HEK293 (cell line): ENCODE data around the gene WFS1.

Experiments used
- CTCF ChIA-PET: fragments of 350-600 bp; formaldehyde crosslinking; extraction: SDS; loops from one replicate; lab custom pipeline; 2021; ENCODE audit warnings: antibody characterized with exemption; lab: Yijun Ruan, JAX
- POLR2A ChIA-PET: fragments of 300-600 bp; formaldehyde crosslinking; extraction: SDS; loops from one replicate; lab custom pipeline; 2020; ENCODE audit warnings: antibody characterized with exemption, inconsistent platforms; lab: Yijun Ruan, JAX
- H3K27ac ChIP-seq: fragments of 200-500 bp; sonication (Bioruptor generic); 2 replicates; pipeline ENCODE4 v1.5.1; 2014; ENCODE audit warnings: low read depth, low read length, control low read depth, inconsistent platforms; ENCODE audit errors: extremely low read depth
- H3K36me3 ChIP-seq, 2 experiments: fragments of 200-500 bp in 1 of 2; sonication (Bioruptor generic) in 1 of 2; 1 replicate in 1 of 2; 2 replicates in 1 of 2; pipeline ENCODE4 v1.5.1; 2014 to 2017; ENCODE audit warnings: inconsistent platforms in 2 of 2, low read length in 2 of 2; ENCODE audit not compliant: control insufficient read depth in 2 of 2, insufficient read depth in 1 of 2
- H3K4me1 ChIP-seq: fragments of 200-500 bp; sonication (Bioruptor generic); 2 replicates; pipeline ENCODE4 v1.5.1; 2014; ENCODE audit warnings: mild to moderate bottlenecking, low read length, inconsistent platforms; ENCODE audit not compliant: control insufficient read depth, insufficient read depth
- H3K4me3 ChIP-seq: 2 replicates; pipeline ENCODE4 v1.5.1; 2011; ENCODE audit warnings: low read depth, mild to moderate bottlenecking, control low read depth, low read length, moderate library complexity
- H3K9me3 ChIP-seq: fragments of 200-500 bp; sonication (Bioruptor generic); 2 replicates; pipeline ENCODE4 v1.5.1; 2014; ENCODE audit warnings: low read depth, low read length, inconsistent platforms; ENCODE audit not compliant: control insufficient read depth, insufficient read depth
- GLIS2 ChIP-seq: fragments of 450-650 bp; formaldehyde crosslinking; IDR thresholded peaks from 2 replicates; pipeline ENCODE4 v1.5.1; 2016; ENCODE audit warnings: missing biosample characterization, missing genetic modification characterization
- MEIS1 ChIP-seq: sonication (generic); formaldehyde crosslinking; IDR thresholded peaks from 2 replicates; pipeline ENCODE4 v1.8.1; 2022; ENCODE audit warnings: missing genetic modification reagents, mild to moderate bottlenecking, borderline replicate concordance
- OSR2 ChIP-seq: fragments of 450-650 bp; formaldehyde crosslinking; IDR thresholded peaks from 2 replicates; pipeline ENCODE4 v1.5.1; 2016; ENCODE audit warnings: missing biosample characterization, missing genetic modification characterization
- REPIN1 ChIP-seq: fragments of 450-650 bp; formaldehyde crosslinking; IDR thresholded peaks from 2 replicates; pipeline ENCODE4 v1.5.1; 2017; ENCODE audit warnings: missing biosample characterization, missing genetic modification characterization, low read depth
- TRIM28 ChIP-seq: IDR thresholded peaks from 2 replicates; pipeline ENCODE4 v1.6.1; 2011; ENCODE audit warnings: low read length, control low read depth, borderline replicate concordance
- ZNF112 ChIP-seq: fragments of 450-650 bp; formaldehyde crosslinking; IDR thresholded peaks from 2 replicates; pipeline ENCODE4 v1.5.0; 2017; ENCODE audit warnings: missing biosample characterization, missing genetic modification characterization
- ZNF133 ChIP-seq: fragments of 450-650 bp; formaldehyde crosslinking; IDR thresholded peaks from 2 replicates; pipeline ENCODE4 v1.5.1; 2016; ENCODE audit warnings: missing biosample characterization, missing genetic modification characterization
- ZNF24 ChIP-seq: fragments of 450-650 bp; formaldehyde crosslinking; IDR thresholded peaks from 2 replicates; pipeline ENCODE4 v1.5.1; 2016; ENCODE audit warnings: missing biosample characterization, missing genetic modification characterization
- ZNF558 ChIP-seq: fragments of 450-650 bp; formaldehyde crosslinking; IDR thresholded peaks from 2 replicates; pipeline ENCODE4 v1.5.1; 2016; ENCODE audit warnings: missing biosample characterization, missing genetic modification characterization
- ZNF626 ChIP-seq: fragments of 450-650 bp; sonication (Bioruptor Pico); formaldehyde crosslinking; IDR thresholded peaks from 2 replicates; pipeline ENCODE4 v1.5.1; 2018; ENCODE audit warnings: missing biosample characterization, missing genetic modification characterization, inconsistent platforms
- ZNF670 ChIP-seq: fragments of 450-650 bp; formaldehyde crosslinking; IDR thresholded peaks from 2 replicates; pipeline ENCODE4 v1.5.1; 2016; ENCODE audit warnings: missing biosample characterization, missing genetic modification characterization, low read depth
- ZNF76 ChIP-seq: fragments of 450-650 bp; formaldehyde crosslinking; IDR thresholded peaks from 2 replicates; pipeline ENCODE4; 2016; ENCODE audit warnings: low read depth, missing biosample characterization, missing genetic modification characterization, borderline replicate concordance
- ZNF785 ChIP-seq: fragments of 450-650 bp; formaldehyde crosslinking; IDR thresholded peaks from 2 replicates; pipeline ENCODE4 v1.5.1; 2016; ENCODE audit warnings: missing biosample characterization, missing genetic modification characterization
- ZNF791 ChIP-seq: fragments of 450-650 bp; formaldehyde crosslinking; IDR thresholded peaks from 2 replicates; pipeline ENCODE4 v1.5.1; 2016; ENCODE audit warnings: missing biosample characterization, missing genetic modification characterization
- TF ChIP-seq, protein P1 (sequence below): fragments of 450-650 bp; formaldehyde crosslinking; IDR thresholded peaks from 2 replicates; pipeline ENCODE4 v1.5.1; 2016; ENCODE audit warnings: missing biosample characterization, missing genetic modification characterization
- TF ChIP-seq, protein P2 (sequence below): fragments of 450-650 bp; formaldehyde crosslinking; IDR thresholded peaks from 2 replicates; pipeline ENCODE4 v1.5.1; 2016; ENCODE audit warnings: missing biosample characterization, missing genetic modification characterization, borderline replicate concordance
- TF ChIP-seq, protein P3 (sequence below): fragments of 450-650 bp; formaldehyde crosslinking; IDR thresholded peaks from 2 replicates; pipeline ENCODE4 v1.5.1; 2017; ENCODE audit warnings: missing biosample characterization, missing genetic modification characterization
- TF ChIP-seq, protein P4 (sequence below): fragments of 450-650 bp; IDR thresholded peaks from 2 replicates; pipeline ENCODE4 v1.5.1; 2018; ENCODE audit warnings: missing biosample characterization, missing genetic modification characterization

The WFS1 gene

DNA sequence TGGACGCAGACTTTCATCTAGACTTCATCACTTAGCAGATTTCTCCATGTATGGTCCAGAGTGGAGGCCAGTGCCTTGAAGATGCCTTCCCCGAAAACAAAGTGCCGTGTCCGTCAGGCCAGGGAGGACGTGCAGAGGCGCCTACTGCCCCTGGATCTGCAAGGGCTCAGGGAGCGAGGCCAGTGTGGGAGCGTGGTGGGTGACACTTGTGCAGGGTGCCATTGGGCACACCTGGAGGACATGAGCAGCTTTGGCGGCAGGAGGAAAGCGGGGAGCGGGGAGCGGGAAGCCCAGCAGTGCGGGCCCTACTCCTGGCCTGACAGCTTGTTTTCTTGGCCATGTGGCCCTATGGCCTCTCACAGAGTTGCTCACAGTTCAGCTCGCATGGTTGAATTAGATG is 25.8 kb downstream of the WFS1 start:
- no peaks in the 10 kb centered on the region for H3K9me3 ChIP-seq
- peaks cover 0 to 58% of the 10 kb centered on the region in 2 experiments; a peak in 1 of 3 replicates for H3K36me3 ChIP-seq
- TF ChIP-seq REPIN1 (tag by site-specific recombination): no peak
- TF ChIP-seq OSR2: no peak
- no peak for TF ChIP-seq ZNF785 (tag by site-specific recombination)
- TF ChIP-seq, protein P1, sequence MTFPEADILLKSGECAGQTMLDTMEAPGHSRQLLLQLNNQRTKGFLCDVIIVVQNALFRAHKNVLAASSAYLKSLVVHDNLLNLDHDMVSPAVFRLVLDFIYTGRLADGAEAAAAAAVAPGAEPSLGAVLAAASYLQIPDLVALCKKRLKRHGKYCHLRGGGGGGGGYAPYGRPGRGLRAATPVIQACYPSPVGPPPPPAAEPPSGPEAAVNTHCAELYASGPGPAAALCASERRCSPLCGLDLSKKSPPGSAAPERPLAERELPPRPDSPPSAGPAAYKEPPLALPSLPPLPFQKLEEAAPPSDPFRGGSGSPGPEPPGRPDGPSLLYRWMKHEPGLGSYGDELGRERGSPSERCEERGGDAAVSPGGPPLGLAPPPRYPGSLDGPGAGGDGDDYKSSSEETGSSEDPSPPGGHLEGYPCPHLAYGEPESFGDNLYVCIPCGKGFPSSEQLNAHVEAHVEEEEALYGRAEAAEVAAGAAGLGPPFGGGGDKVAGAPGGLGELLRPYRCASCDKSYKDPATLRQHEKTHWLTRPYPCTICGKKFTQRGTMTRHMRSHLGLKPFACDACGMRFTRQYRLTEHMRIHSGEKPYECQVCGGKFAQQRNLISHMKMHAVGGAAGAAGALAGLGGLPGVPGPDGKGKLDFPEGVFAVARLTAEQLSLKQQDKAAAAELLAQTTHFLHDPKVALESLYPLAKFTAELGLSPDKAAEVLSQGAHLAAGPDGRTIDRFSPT (tag by site-specific recombination): no peak
- no peak for TF ChIP-seq MEIS1 (CRISPR knock-in tag)
- TF ChIP-seq ZNF76 (tag by site-specific recombination): no peak
- H3K27ac ChIP-seq: no peak overlapping the region
- H3K4me3 ChIP-seq: no peak overlapping the region
- POLR2A ChIA-PET: no interaction called here
- CTCF ChIA-PET: no interaction called here
- no peaks in the 10 kb centered on the region for H3K4me1 ChIP-seq

DNA sequence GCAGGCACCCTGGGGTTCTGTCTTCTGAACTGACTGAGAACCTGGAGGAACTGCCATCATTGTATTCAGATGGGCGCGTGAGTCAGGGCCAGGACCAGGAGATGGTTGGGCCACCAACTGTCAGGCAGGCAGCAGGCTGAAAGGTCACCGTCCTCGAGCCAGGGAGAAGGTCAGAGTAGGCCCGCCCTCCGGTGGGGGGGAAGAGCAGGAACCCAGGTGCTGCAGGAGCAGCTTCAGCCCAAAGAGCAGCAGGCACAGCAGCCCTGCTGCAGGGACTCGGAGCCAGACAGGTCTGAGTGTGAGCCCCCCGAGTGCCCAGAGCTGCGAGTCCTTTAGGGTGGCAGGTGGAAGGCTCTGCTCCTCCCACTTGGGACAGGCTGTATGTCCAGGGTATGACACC is 26.4 kb downstream of the WFS1 start:
- peaks cover 0 to 59% of the 10 kb centered on the region in 2 experiments; a peak in 1 of 3 replicates for H3K36me3 ChIP-seq
- no peak for TF ChIP-seq ZNF670 (tag by site-specific recombination)
- TF ChIP-seq, all 188 proteins: peak for 0
- ChIA-PET POLR2A (no interaction called here), CTCF (no interaction called here)
- no peaks in the 10 kb centered on the region for H3K4me1 ChIP-seq
- H3K4me3 ChIP-seq: no peak overlapping the region
- no peaks in the 10 kb centered on the region for H3K9me3 ChIP-seq
- no peak overlapping the region for H3K27ac ChIP-seq

DNA sequence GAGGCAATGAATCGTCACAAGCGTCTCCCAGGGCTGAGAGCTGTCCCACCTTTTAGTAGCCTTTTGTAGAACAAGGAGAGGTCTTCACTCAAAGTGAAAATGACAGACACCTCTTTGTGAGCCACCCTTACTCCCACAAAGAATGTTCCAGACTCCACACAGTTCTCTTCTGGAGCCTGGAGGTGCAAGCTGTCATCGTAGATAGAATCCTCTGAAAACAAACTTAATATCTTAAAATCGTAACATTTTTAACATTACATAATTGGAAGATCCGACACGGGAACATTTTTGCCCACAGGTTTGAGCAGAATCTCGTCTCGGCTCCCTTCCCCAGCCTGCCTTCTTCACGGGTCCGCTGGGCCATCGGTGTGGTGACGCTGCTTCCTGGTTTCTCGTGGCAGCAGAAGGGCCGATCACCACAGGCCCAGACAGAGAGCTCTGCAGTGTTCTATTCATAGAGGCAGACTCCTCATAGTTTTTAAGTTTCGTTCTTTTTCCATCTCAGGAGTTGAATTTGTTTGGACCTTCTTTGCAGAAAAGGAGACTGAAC is 27.7 kb downstream of the WFS1 start:
- ChIA-PET POLR2A (no interaction called here), CTCF (interaction anchor here (0.6 kb wide), 1 partner anchor 383 kb away, joined by 3 read pairs; no protein-coding TSS in a partner anchor)
- TF ChIP-seq ZNF558 (no peak), ZNF133 (tag by site-specific recombination) (peak; percentile 35; the same call in 1 of the 2 replicates)
- Histone ChIP-seq H3K4me1 (no peaks in the 10 kb centered on the region), H3K4me3 (no peak overlapping the region), H3K36me3 (peaks cover 0 to 63% of the 10 kb centered on the region in 2 experiments; a peak in 1 of 3 replicates), H3K27ac (no peak overlapping the region), H3K9me3 (no peaks in the 10 kb centered on the region)

DNA sequence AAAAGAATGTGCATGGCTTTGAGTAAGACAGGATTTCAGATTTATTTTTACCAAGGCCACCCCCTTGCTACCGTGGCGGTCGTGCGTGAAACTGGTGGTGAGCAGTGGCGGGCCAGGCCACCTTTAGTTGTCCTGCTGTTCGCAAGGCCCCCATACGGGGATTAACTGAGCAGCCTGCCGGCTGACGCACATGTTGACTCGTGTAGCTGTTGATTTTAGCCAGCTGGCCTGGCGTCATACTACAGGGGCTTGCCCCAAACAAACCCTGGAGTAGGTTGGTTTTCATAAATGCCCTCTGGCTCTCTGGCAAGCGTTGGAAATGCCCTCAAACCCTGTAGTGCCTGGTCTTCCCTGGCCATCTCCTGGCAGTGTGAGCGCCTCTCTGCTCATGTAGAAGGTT is 28.4 kb downstream of the WFS1 start:
- POLR2A ChIA-PET: no interaction called here
- Histone ChIP-seq H3K27ac (no peak overlapping the region), H3K4me3 (no peak overlapping the region), H3K36me3 (peaks cover 0 to 70% of the 10 kb centered on the region in 2 experiments; a peak in 1 of 3 replicates), H3K4me1 (no peaks in the 10 kb centered on the region), H3K9me3 (no peaks in the 10 kb centered on the region)
- CTCF ChIA-PET: no interaction called here
- TF ChIP-seq GLIS2 (no peak), ZNF791 (tag by site-specific recombination) (no peak), ZNF626 (tag by site-specific recombination) (no peak), ZNF24 (tag by site-specific recombination) (no peak), TRIM28 (no peak), ZNF112 (tag by site-specific recombination) (no peak)
- TF ChIP-seq, protein P2, sequence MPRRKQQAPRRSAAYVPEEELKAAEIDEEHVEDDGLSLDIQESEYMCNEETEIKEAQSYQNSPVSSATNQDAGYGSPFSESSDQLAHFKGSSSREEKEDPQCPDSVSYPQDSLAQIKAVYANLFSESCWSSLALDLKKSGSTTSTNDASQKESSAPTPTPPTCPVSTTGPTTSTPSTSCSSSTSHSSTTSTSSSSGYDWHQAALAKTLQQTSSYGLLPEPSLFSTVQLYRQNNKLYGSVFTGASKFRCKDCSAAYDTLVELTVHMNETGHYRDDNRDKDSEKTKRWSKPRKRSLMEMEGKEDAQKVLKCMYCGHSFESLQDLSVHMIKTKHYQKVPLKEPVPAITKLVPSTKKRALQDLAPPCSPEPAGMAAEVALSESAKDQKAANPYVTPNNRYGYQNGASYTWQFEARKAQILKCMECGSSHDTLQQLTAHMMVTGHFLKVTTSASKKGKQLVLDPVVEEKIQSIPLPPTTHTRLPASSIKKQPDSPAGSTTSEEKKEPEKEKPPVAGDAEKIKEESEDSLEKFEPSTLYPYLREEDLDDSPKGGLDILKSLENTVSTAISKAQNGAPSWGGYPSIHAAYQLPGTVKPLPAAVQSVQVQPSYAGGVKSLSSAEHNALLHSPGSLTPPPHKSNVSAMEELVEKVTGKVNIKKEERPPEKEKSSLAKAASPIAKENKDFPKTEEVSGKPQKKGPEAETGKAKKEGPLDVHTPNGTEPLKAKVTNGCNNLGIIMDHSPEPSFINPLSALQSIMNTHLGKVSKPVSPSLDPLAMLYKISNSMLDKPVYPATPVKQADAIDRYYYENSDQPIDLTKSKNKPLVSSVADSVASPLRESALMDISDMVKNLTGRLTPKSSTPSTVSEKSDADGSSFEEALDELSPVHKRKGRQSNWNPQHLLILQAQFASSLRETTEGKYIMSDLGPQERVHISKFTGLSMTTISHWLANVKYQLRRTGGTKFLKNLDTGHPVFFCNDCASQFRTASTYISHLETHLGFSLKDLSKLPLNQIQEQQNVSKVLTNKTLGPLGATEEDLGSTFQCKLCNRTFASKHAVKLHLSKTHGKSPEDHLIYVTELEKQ (tag by site-specific recombination): no peak
- TF ChIP-seq, protein P3, sequence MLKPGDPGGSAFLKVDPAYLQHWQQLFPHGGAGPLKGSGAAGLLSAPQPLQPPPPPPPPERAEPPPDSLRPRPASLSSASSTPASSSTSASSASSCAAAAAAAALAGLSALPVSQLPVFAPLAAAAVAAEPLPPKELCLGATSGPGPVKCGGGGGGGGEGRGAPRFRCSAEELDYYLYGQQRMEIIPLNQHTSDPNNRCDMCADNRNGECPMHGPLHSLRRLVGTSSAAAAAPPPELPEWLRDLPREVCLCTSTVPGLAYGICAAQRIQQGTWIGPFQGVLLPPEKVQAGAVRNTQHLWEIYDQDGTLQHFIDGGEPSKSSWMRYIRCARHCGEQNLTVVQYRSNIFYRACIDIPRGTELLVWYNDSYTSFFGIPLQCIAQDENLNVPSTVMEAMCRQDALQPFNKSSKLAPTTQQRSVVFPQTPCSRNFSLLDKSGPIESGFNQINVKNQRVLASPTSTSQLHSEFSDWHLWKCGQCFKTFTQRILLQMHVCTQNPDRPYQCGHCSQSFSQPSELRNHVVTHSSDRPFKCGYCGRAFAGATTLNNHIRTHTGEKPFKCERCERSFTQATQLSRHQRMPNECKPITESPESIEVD (tag by site-specific recombination): no peak
- TF ChIP-seq, protein P4, sequence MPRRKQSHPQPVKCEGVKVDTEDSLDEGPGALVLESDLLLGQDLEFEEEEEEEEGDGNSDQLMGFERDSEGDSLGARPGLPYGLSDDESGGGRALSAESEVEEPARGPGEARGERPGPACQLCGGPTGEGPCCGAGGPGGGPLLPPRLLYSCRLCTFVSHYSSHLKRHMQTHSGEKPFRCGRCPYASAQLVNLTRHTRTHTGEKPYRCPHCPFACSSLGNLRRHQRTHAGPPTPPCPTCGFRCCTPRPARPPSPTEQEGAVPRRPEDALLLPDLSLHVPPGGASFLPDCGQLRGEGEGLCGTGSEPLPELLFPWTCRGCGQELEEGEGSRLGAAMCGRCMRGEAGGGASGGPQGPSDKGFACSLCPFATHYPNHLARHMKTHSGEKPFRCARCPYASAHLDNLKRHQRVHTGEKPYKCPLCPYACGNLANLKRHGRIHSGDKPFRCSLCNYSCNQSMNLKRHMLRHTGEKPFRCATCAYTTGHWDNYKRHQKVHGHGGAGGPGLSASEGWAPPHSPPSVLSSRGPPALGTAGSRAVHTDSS (tag by site-specific recombination): no peak
